Nephron (organoid): ENCODE results near the gene ZXDA.
"Not testable (repeated sequence)": the region's sequence is repeated elsewhere in the genome, so short reads cannot be mapped to it uniquely, and the experiment has no call there.

Experiments
- H3K27ac Mint-ChIP-seq, 3 experiments: 2 replicates each; pipeline ENCODE4 v1.8.0; 2020; ENCODE audit warnings: mixed read lengths in 3 of 3, mild to moderate bottlenecking in 2 of 3, moderate library complexity in 1 of 3
- H3K27me3 Mint-ChIP-seq: 2 replicates; pipeline ENCODE4 v1.8.0; 2021; ENCODE audit warnings: low read depth, mild to moderate bottlenecking, moderate library complexity, mixed read lengths
- H3K36me3 Mint-ChIP-seq: 2 replicates; pipeline ENCODE4 v1.8.0; 2020; ENCODE audit warnings: low read depth, mixed read lengths
- H3K4me1 Mint-ChIP-seq: 2 replicates; pipeline ENCODE4 v1.8.0; 2020; ENCODE audit warnings: mixed read lengths
- H3K4me3 Mint-ChIP-seq, 3 experiments: 2 replicates each; pipeline ENCODE4 v1.8.0; 2020; ENCODE audit warnings: mild to moderate bottlenecking in 3 of 3, mixed read lengths in 3 of 3, moderate library complexity in 2 of 3
- H3K9me3 Mint-ChIP-seq: 2 replicates; pipeline ENCODE4 v1.8.0; 2020; ENCODE audit warnings: mixed read lengths
- TF ChIP-seq, protein P1 (sequence below), 3 experiments: fragments of 200-600 bp; sonication (generic); IDR thresholded peaks; one replicate each; pipeline ENCODE4 v1.5.0; 2021; ENCODE audit warnings: antibody characterized with exemption in 3 of 3; ENCODE audit not compliant: unreplicated experiment in 3 of 3

Gene ZXDA

DNA sequence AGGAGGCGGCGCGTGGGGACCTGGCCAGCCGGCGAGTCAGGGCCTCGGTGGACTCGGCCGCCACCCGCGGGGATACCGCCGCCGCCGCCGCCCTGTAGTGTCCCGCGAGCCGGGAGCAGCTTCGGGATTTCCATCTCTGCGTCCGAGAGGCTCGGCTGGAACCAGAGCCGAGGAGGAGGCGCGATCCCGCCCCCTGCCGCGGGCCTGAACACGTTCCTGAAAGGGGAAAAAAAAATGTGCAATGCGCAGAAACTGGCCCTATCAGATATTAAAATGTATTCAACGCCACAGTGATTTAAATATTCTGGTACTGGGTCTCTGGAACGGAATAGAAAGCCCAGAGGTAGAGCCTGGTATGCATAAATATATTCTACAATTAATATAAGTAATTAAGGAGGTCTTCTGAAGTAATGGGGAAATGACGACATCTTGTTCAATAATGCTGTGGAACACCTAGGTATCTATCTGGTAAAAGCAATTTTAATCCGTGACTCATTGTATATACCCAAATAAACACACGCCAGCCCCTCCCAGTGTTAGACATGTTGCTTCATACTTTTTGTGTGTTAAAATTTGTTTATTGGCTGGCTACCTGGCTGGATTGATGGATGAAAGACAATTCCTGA, at the start of gene ZXDA:
Gene ZXDA (minus strand): TSS at position 172 of the 626 bp plus-strand sequence. CDS start 38 bp downstream, at position 134.
- not testable (repeated sequence) for H3K36me3 Mint-ChIP-seq, H3K4me1 Mint-ChIP-seq, H3K27ac Mint-ChIP-seq, H3K27me3 Mint-ChIP-seq, H3K4me3 Mint-ChIP-seq
- H3K9me3 Mint-ChIP-seq: peaks cover 37% of the 10 kb centered on the region

DNA sequence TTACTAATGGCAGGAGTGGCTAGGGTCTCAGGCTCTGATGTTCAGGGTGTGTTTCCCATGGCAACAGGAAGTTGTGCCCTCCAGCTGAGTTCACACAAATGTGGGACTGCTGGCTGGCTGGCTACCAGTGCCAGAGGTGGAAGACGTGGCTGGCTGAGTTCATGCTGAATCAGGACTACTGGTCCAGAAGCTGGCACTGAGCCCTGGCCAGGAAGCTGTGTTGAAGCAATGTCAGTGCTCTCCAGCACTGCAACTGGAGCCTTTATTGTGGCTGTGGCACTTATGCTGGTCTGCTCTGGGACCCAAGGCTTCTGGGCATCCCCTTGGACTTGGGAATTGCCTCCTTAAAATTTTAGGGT, 42.0 kb upstream of the ZXDA start:
- peaks cover 55% of the 10 kb centered on the region for H3K9me3 Mint-ChIP-seq
- no peak overlapping the region for H3K4me3 Mint-ChIP-seq
- no peaks in the 10 kb centered on the region for H3K27me3 Mint-ChIP-seq
- TF ChIP-seq, protein P1, sequence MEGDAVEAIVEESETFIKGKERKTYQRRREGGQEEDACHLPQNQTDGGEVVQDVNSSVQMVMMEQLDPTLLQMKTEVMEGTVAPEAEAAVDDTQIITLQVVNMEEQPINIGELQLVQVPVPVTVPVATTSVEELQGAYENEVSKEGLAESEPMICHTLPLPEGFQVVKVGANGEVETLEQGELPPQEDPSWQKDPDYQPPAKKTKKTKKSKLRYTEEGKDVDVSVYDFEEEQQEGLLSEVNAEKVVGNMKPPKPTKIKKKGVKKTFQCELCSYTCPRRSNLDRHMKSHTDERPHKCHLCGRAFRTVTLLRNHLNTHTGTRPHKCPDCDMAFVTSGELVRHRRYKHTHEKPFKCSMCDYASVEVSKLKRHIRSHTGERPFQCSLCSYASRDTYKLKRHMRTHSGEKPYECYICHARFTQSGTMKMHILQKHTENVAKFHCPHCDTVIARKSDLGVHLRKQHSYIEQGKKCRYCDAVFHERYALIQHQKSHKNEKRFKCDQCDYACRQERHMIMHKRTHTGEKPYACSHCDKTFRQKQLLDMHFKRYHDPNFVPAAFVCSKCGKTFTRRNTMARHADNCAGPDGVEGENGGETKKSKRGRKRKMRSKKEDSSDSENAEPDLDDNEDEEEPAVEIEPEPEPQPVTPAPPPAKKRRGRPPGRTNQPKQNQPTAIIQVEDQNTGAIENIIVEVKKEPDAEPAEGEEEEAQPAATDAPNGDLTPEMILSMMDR (IDR thresholded peaks at IDR 0.05; ENCODE audit: unreplicated experiment in 3 of 3): no peak
- H3K36me3 Mint-ChIP-seq: no peaks in the 10 kb centered on the region
- H3K27ac Mint-ChIP-seq: no peak overlapping the region
- H3K4me1 Mint-ChIP-seq: no peaks in the 10 kb centered on the region

GRCh38 chrX:57951666-57952319, 41.5 kb upstream of the ZXDA start:
- TF ChIP-seq, protein P1 (IDR thresholded peaks at IDR 0.05; ENCODE audit: unreplicated experiment in 3 of 3): no peak
- H3K4me1 Mint-ChIP-seq: no peaks in the 10 kb centered on the region
- peaks cover 51% of the 10 kb centered on the region for H3K9me3 Mint-ChIP-seq
- H3K27me3 Mint-ChIP-seq: no peaks in the 10 kb centered on the region
- H3K36me3 Mint-ChIP-seq: no peaks in the 10 kb centered on the region
- no peak overlapping the region for H3K4me3 Mint-ChIP-seq
- no peak overlapping the region for H3K27ac Mint-ChIP-seq

- H3K4me1 Mint-ChIP-seq: no peaks in the 10 kb centered on the region
- H3K4me3 Mint-ChIP-seq: no peak overlapping the region
- TF ChIP-seq, protein P1 (IDR thresholded peaks at IDR 0.05; ENCODE audit: unreplicated experiment in 3 of 3): no peak
- no peaks in the 10 kb centered on the region for H3K36me3 Mint-ChIP-seq
- H3K27ac Mint-ChIP-seq: no peak overlapping the region
- no peaks in the 10 kb centered on the region for H3K27me3 Mint-ChIP-seq
- peaks cover 26% of the 10 kb centered on the region for H3K9me3 Mint-ChIP-seq
Observed at GRCh38 chrX:57933321-57933720, 23.1 kb upstream of the ZXDA start.

- no peaks in the 10 kb centered on the region for H3K4me1 Mint-ChIP-seq
- no peak overlapping the region for H3K4me3 Mint-ChIP-seq
- H3K27me3 Mint-ChIP-seq: no peaks in the 10 kb centered on the region
- TF ChIP-seq, protein P1 (IDR thresholded peaks at IDR 0.05; ENCODE audit: unreplicated experiment in 3 of 3): no peak
- H3K36me3 Mint-ChIP-seq: no peaks in the 10 kb centered on the region
- H3K27ac Mint-ChIP-seq: no peak overlapping the region
- peaks cover 23% of the 10 kb centered on the region for H3K9me3 Mint-ChIP-seq
Observed at GRCh38 chrX:57932266-57932665, 22.0 kb upstream of the ZXDA start.

GRCh38 chrX:57930051-57930450, 19.8 kb upstream of the ZXDA start:
- H3K36me3 Mint-ChIP-seq: no peaks in the 10 kb centered on the region
- peaks cover 31% of the 10 kb centered on the region for H3K9me3 Mint-ChIP-seq
- no peaks in the 10 kb centered on the region for H3K4me1 Mint-ChIP-seq
- H3K27ac Mint-ChIP-seq: no peak overlapping the region
- TF ChIP-seq, protein P1 (IDR thresholded peaks at IDR 0.05; ENCODE audit: unreplicated experiment in 3 of 3): no peak
- no peak overlapping the region for H3K4me3 Mint-ChIP-seq
- no peaks in the 10 kb centered on the region for H3K27me3 Mint-ChIP-seq
